Lower leg skin (tissue), 4 donors: ENCODE results near the gene RBM20. TPM values are rescaled to one million over a fixed set of nuclear protein-coding genes. Genes with fewer than 3 reads are reported as not detected.
"Not testable (repeated sequence)": the region's sequence is repeated elsewhere in the genome, so short reads cannot be mapped to it uniquely, and the experiment has no call there.

Source experiments
- DNase-seq, 2 donors: peaks; one replicate each; pipeline ENCODE4 v3.0.0-alpha.2; 2019; ENCODE audit warnings: low spot score in 2 of 2
- H3K4me3 ChIP-seq: fragments of 200-600 bp; sonication (generic); 2 replicates; pipeline ENCODE4 v1.5.1; 2017; ENCODE audit warnings: mild to moderate bottlenecking, low read depth; ENCODE audit not compliant: poor library complexity, severe bottlenecking
- POLR2A ChIP-seq, 2 donors: fragments of 450-650 bp; IDR thresholded peaks; one replicate each; pipeline ENCODE4 v1.6.1; 2016 to 2017; ENCODE audit warnings: antibody characterized with exemption in 2 of 2, mild to moderate bottlenecking in 1 of 2, moderate library complexity in 1 of 2
- WGBS, 2 donors: methylation state at CpG; one replicate each; pipeline ENCODE4 v1.1.5; 2018; 5-methylcytosine and 5-hydroxymethylcytosine counted together
- intact Hi-C: fragments of 100-400 bp; cut with DNase I; formaldehyde crosslinking; loops from one replicate; pipeline ENCODE4 v1.15.0; 2023; ENCODE audit warnings: low total_unique reads
- total RNA-seq, 4 donors: library from RNA; depleted of rRNA; stranded (reverse); fragments of >200 nt; gene quantifications; one replicate each; pipeline ENCODE4 v1.1.0, GENCODE V29; 2016
- TF ChIP-seq, protein P1 (sequence below), 3 donors: fragments of 450-650 bp; IDR thresholded peaks; one replicate each; pipeline ENCODE4 v1.5.1; 2016; ENCODE audit warnings: antibody characterized with exemption in 3 of 3, mild to moderate bottlenecking in 3 of 3, moderate library complexity in 2 of 3

Gene RBM20
- total RNA-seq, 4 donors from 2014 or later = 0.66 to 6.2 (median 3.5) TPM

- TF ChIP-seq, protein P1, sequence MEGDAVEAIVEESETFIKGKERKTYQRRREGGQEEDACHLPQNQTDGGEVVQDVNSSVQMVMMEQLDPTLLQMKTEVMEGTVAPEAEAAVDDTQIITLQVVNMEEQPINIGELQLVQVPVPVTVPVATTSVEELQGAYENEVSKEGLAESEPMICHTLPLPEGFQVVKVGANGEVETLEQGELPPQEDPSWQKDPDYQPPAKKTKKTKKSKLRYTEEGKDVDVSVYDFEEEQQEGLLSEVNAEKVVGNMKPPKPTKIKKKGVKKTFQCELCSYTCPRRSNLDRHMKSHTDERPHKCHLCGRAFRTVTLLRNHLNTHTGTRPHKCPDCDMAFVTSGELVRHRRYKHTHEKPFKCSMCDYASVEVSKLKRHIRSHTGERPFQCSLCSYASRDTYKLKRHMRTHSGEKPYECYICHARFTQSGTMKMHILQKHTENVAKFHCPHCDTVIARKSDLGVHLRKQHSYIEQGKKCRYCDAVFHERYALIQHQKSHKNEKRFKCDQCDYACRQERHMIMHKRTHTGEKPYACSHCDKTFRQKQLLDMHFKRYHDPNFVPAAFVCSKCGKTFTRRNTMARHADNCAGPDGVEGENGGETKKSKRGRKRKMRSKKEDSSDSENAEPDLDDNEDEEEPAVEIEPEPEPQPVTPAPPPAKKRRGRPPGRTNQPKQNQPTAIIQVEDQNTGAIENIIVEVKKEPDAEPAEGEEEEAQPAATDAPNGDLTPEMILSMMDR (IDR thresholded peaks at IDR 0.05) = no peak
- TF ChIP-seq POLR2A (IDR thresholded peaks at IDR 0.05) = no peak
- no peak overlapping the region for H3K4me3 ChIP-seq
- intact Hi-C loops = no loop called here
- no peak for DNase-seq
- 67 to 89% methylated on average over 6 of the region's 6 CpGs for WGBS, 2 donors
Measured at GRCh38 chr10:110698782-110699201, 54.7 kb downstream of the RBM20 start.

DNA sequence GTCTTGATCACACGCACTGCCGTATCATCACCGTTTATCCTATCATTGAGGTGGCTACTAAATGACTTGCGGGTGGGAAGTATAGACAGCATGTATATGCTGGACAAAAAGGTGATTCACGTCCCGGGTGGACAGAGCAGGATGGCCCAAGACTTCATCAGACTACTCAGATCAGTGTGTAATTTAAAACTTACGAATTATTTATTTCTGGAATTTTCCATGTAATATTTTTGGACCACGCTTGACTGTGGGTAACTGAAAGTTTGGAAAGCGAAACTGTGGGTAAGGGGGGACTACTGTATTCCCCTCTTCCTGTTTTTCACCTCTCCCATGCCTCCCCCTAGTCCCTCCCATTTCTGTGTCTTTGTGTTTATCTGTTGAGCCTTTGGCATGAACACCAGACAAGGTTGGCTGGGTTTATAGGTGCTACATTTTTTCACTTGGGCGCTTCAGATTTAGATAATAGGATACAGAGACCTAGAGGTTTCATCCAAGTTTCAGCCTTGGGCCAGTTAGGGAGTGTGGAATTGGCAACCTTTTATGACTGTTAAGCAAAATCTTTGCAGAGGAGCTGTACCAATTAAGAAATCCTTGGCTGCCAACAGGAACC is 55.8 kb downstream of the RBM20 start:
- intact Hi-C loops = no loop called here
- 56 to 73% methylated on average over 10 of the region's 10 CpGs for WGBS, 2 donors
- no peak overlapping the region for H3K4me3 ChIP-seq

DNA sequence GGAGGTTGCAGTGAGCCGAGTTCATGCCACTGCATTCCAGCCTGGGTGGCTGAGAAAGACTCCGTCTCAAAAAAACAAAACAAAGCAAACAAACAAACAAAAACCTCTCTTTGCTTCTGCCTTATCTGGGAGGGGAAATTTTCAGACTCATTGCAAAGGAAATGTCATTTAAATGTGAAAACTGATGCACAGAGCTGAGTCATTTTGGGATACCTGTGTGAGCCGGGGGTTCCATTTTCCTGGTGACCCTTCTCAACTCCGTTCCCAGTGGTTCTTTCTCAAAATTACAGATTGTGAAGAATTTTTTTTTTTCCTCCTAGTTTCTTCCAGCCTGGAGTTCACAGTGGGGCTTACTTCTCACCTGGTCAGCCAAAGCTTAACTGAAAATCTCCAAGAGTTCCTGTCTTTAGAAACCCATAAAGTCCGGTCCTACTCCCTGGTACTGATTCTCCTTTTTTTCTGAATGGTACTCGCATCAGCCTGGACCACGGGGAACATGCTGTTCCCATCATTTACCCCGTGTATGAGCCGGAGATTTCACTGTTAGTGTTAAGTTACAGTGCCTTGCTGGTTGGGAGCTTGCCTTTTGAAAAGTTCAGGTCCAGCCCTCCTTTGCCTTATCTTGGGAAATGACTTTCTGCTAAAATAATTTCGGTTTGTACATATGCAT is 56.9 kb downstream of the RBM20 start:
- H3K4me3 ChIP-seq = no peak overlapping the region
- TF ChIP-seq, protein P1 (IDR thresholded peaks at IDR 0.05) = no peak
- TF ChIP-seq POLR2A (IDR thresholded peaks at IDR 0.05) = no peak
- intact Hi-C loops = no loop called here
- DNase-seq = no peak
- WGBS, 2 donors = 88 to 91% methylated on average over 10 of the region's 10 CpGs

More for the DNA sequence above, 55.8 kb downstream of the RBM20 start:
- TF ChIP-seq, protein P1 (IDR thresholded peaks at IDR 0.05) = no peak
- TF ChIP-seq POLR2A (IDR thresholded peaks at IDR 0.05) = no peak
- DNase-seq = no peak

DNA sequence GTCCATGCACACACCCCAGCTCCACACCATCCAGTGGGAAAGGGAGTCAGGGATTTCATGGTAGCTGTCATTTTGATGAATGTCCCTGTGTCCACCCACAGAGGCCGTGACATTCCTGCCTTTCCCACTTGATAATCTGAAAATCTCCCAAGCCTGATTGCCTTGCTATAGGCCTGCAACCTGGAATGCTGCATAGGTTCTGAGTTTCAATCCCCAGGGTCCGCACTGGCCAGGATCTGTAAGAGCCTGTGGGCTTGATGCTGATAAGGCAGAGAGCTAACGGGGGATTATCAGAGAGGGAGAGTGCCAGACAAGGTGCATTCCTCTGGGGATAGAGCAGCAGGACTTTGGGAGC is 57.5 kb downstream of the RBM20 start:
- intact Hi-C loops = no loop called here
- no peak for DNase-seq
- no peak for TF ChIP-seq POLR2A (IDR thresholded peaks at IDR 0.05)
- TF ChIP-seq, protein P1 (IDR thresholded peaks at IDR 0.05) = no peak
- H3K4me3 ChIP-seq = no peak overlapping the region
- WGBS, 2 donors = 60 to 94% methylated on average over 3 of the region's 3 CpGs

GRCh38 chr10:110704070-110704469 is 59.9 kb downstream of the RBM20 start:
- DNase-seq = no peak
- intact Hi-C loops = no loop called here
- H3K4me3 ChIP-seq = no peak overlapping the region
- no peak for TF ChIP-seq POLR2A (IDR thresholded peaks at IDR 0.05)

DNA sequence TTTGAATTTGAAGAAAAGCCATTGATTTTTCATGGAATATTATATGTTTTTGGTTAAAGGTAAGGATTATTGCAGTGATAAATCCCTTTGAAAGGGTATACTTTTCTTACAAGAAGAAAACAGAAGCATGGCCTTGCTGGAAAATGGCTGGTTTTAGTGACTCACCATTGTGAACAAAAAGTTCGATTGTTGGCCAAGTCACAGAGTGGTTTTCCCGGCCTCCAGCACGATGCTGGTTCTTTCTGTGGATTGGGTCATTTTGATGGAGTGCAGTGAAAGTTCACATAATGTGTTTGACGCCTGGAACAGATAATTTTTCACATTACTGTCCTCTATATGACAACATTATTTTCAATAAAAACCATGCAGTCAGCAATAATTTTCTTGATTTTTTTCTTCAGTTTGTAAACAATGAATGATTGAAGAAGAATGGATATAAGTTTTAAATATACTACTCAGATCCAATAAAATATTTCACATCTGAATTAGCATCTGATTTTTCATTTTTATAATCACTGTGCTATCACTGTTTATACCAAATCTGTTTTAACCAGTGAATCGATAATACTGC is 60.9 kb downstream of the RBM20 start:
- intact Hi-C loops = no loop called here
- no peak overlapping the region for H3K4me3 ChIP-seq
- WGBS, 2 donors = 88 to 90% methylated on average over 5 of the region's 5 CpGs
- TF ChIP-seq, protein P1 (IDR thresholded peaks at IDR 0.05) = no peak
- TF ChIP-seq POLR2A (IDR thresholded peaks at IDR 0.05) = no peak
- DNase-seq = no peak

DNA sequence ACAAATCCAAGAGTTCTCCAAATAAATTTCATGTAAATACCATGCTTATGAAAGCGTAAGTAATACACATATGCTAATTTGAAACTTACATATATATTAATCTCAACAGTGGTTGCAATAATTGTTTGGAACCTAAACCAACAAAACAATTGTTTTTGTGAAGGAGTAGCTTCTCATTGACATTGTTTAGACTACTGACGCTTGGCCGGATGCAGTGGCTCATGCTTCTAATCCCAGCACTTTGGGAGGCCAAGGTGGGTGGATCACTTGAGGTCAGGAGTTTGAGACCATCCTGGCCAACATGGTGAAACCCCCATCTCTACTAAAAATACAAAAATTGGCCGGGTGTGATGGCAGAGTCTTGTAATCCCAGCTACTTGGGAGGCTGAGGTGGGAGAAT is 61.5 kb downstream of the RBM20 start:
- DNase-seq, intact Hi-C loops: not testable (repeated sequence)
- 93 to 99% methylated on average over 4 of the region's 4 CpGs for WGBS, 2 donors

More for the DNA sequence above, 61.5 kb downstream of the RBM20 start:
- not testable (repeated sequence) for H3K4me3 ChIP-seq
